ENCODE results near the gene ADRA2C.

Gene ADRA2C

GRCh38 chr4:3775005-3775404, 8.8 kb downstream of the ADRA2C start:
- no peak for DNase-seq (ENCODE audit: low read depth, low spot score)

GRCh38 chr4:3775576-3775975, 9.4 kb downstream of the ADRA2C start:
- no peak for DNase-seq (ENCODE audit: low read depth, low spot score)

GRCh38 chr4:3776166-3777032, 10.2 kb downstream of the ADRA2C start:
- no peak for DNase-seq (ENCODE audit: low read depth, low spot score)

- no peak for DNase-seq (ENCODE audit: low read depth, low spot score)
Measured at GRCh38 chr4:3777033-3777390, 10.8 kb downstream of the ADRA2C start.

- DNase-seq (ENCODE audit: low read depth, low spot score) = no peak
Measured at GRCh38 chr4:3777669-3778068, 11.5 kb downstream of the ADRA2C start.

GRCh38 chr4:3779509-3779908, 13.3 kb downstream of the ADRA2C start:
- DNase-seq (ENCODE audit: low read depth, low spot score) = no peak

GRCh38 chr4:3780347-3781171, 14.4 kb downstream of the ADRA2C start:
- DNase-seq (ENCODE audit: low read depth, low spot score) = no peak

GRCh38 chr4:3781193-3781886, 15.2 kb downstream of the ADRA2C start:
- DNase-seq (ENCODE audit: low read depth, low spot score) = no peak

- no peak for DNase-seq (ENCODE audit: low read depth, low spot score)
Measured at GRCh38 chr4:3781997-3782930, 16.1 kb downstream of the ADRA2C start.

- DNase-seq (ENCODE audit: low read depth, low spot score) = no peak
Measured at GRCh38 chr4:3783693-3784306, 17.6 kb downstream of the ADRA2C start.

- DNase-seq (ENCODE audit: low read depth, low spot score) = no peak
Measured at GRCh38 chr4:3784454-3785291, 18.5 kb downstream of the ADRA2C start.

GRCh38 chr4:3785292-3785565, 19.0 kb downstream of the ADRA2C start:
- DNase-seq (ENCODE audit: low read depth, low spot score) = no peak

GRCh38 chr4:3786196-3786869, 20.1 kb downstream of the ADRA2C start:
- no peak for DNase-seq (ENCODE audit: low read depth, low spot score)

GRCh38 chr4:3787489-3788365, 21.5 kb downstream of the ADRA2C start:
- no peak for DNase-seq (ENCODE audit: low read depth, low spot score)

- DNase-seq (ENCODE audit: low read depth, low spot score) = no peak
Measured at GRCh38 chr4:3788366-3788660, 22.1 kb downstream of the ADRA2C start.

GRCh38 chr4:3789587-3789986, 23.4 kb downstream of the ADRA2C start:
- no peak for DNase-seq (ENCODE audit: low read depth, low spot score)

GRCh38 chr4:3790006-3790561, 23.9 kb downstream of the ADRA2C start:
- no peak for DNase-seq (ENCODE audit: low read depth, low spot score)

- DNase-seq (ENCODE audit: low read depth, low spot score) = no peak
Measured at GRCh38 chr4:3791256-3791655, 25.1 kb downstream of the ADRA2C start.

All from smooth muscle cell of the brain vasculature (primary cell).